Liver (tissue), 9 donors: ENCODE data around the gene PTPRC. TPM values are rescaled to one million over a fixed set of nuclear protein-coding genes. Genes with fewer than 3 reads are reported as not detected.

Experiments used
- DNase-seq: peaks from one replicate; pipeline ENCODE4 v3.0.0-alpha.2; 2017; ENCODE audit warnings: low spot score
- H3K27ac ChIP-seq, 2 donors: one replicate each; pipeline ENCODE4 v1.7.0; 2013; ENCODE audit warnings: inconsistent platforms in 2 of 2, low read length in 2 of 2, control low read depth in 1 of 2, low read depth in 1 of 2, mild to moderate bottlenecking in 1 of 2
- H3K27me3 ChIP-seq, 4 donors: one replicate each; pipeline versions ENCODE4 v1.6.1 to v1.7.0; 2013; ENCODE audit warnings: low read length in 3 of 4, inconsistent platforms in 1 of 4, mild to moderate bottlenecking in 1 of 4, moderate library complexity in 1 of 4; ENCODE audit not compliant: control insufficient read depth in 4 of 4, insufficient read depth in 4 of 4
- H3K36me3 ChIP-seq, 4 donors: one replicate each; pipeline versions ENCODE4 v1.6.1 to v1.7.0; 2013; ENCODE audit warnings: low read length in 3 of 4, mild to moderate bottlenecking in 3 of 4, low read depth in 1 of 4, moderate library complexity in 1 of 4; ENCODE audit not compliant: control insufficient read depth in 4 of 4, insufficient read depth in 3 of 4
- H3K4me1 ChIP-seq, 4 donors: one replicate each; pipeline versions ENCODE4 v1.6.1 to v1.7.0; 2013; ENCODE audit warnings: low read length in 3 of 4, mild to moderate bottlenecking in 3 of 4, moderate library complexity in 1 of 4; ENCODE audit not compliant: control insufficient read depth in 4 of 4, insufficient read depth in 4 of 4
- H3K4me3 ChIP-seq, 3 donors: one replicate each; pipeline versions ENCODE4 v1.6.1 to v1.7.0; 2013; ENCODE audit warnings: low read length in 3 of 3, control low read depth in 1 of 3, low read depth in 1 of 3, mild to moderate bottlenecking in 1 of 3
- H3K9ac ChIP-seq, 2 donors: one replicate each; pipeline ENCODE4 v1.7.0; 2013; ENCODE audit warnings: low read length in 2 of 2, mild to moderate bottlenecking in 2 of 2, moderate library complexity in 2 of 2, control low read depth in 1 of 2, low read depth in 1 of 2
- H3K9me3 ChIP-seq, 4 donors: one replicate each; pipeline versions ENCODE4 v1.6.1 to v1.7.0; 2013; ENCODE audit warnings: low read length in 3 of 4; ENCODE audit not compliant: control insufficient read depth in 4 of 4
- EGR1 ChIP-seq, 2 donors: IDR thresholded peaks; 2 replicates each; pipeline ENCODE4 v1.6.1; 2016 to 2018; ENCODE audit warnings: antibody characterized with exemption in 2 of 2, low read depth in 2 of 2
- FOXA1 ChIP-seq: IDR thresholded peaks from 2 replicates; pipeline ENCODE4 v1.6.1; 2016; ENCODE audit warnings: antibody characterized with exemption
- FOXA2 ChIP-seq: IDR thresholded peaks from 2 replicates; pipeline ENCODE4 v1.6.1; 2016; ENCODE audit warnings: antibody characterized with exemption
- GABPA ChIP-seq, 2 donors: IDR thresholded peaks in 1 of 2; conservative IDR thresholded peaks in 1 of 2; 2 replicates each; pipeline ENCODE4 v1.6.1; 2016; ENCODE audit warnings: antibody characterized with exemption in 2 of 2, mild to moderate bottlenecking in 1 of 2, moderate library complexity in 1 of 2
- HNF4A ChIP-seq, 2 donors: conservative IDR thresholded peaks; 2 replicates each; pipeline ENCODE4 v1.6.1; 2016; ENCODE audit warnings: antibody characterized with exemption in 2 of 2, mild to moderate bottlenecking in 2 of 2
- HNF4G ChIP-seq: IDR thresholded peaks from 2 replicates; pipeline ENCODE4 v1.6.1; 2016; ENCODE audit warnings: antibody characterized with exemption
- JUND ChIP-seq, 2 donors: IDR thresholded peaks; 2 replicates each; pipeline ENCODE4 v1.6.1; 2016; ENCODE audit warnings: antibody characterized with exemption in 2 of 2
- NR2F2 ChIP-seq: IDR thresholded peaks from 2 replicates; pipeline ENCODE4 v1.6.1; 2016; ENCODE audit warnings: antibody characterized with exemption
- RAD21 ChIP-seq, 2 donors: IDR thresholded peaks; 2 replicates each; pipeline ENCODE4 v1.6.1; 2016; ENCODE audit warnings: antibody characterized with exemption in 2 of 2, mild to moderate bottlenecking in 2 of 2
- RXRA ChIP-seq, 2 donors: IDR thresholded peaks; 2 replicates each; pipeline ENCODE4 v1.6.1; 2017 to 2018; ENCODE audit warnings: antibody characterized with exemption in 2 of 2, mild to moderate bottlenecking in 1 of 2
- SP1 ChIP-seq: IDR thresholded peaks from 2 replicates; pipeline ENCODE4 v1.6.1; 2018; ENCODE audit warnings: antibody characterized with exemption, mild to moderate bottlenecking
- TAF1 ChIP-seq: conservative IDR thresholded peaks from 2 replicates; pipeline ENCODE4 v1.6.1; 2016; ENCODE audit warnings: antibody characterized with exemption, mild to moderate bottlenecking
- YY1 ChIP-seq: IDR thresholded peaks from 2 replicates; pipeline ENCODE4 v1.6.1; 2016; ENCODE audit warnings: antibody characterized with exemption, mild to moderate bottlenecking
- polyA plus RNA-seq, 2 donors: library from polyadenylated mRNA; stranded (reverse) in 1 of 2; unstranded in 1 of 2; fragments of 200-250 nt in 1 of 2; fragments of >200 nt in 1 of 2; fragmentation: Nextera tagmentation in 1 of 2; extraction: Ambion mirVana in 1 of 2; gene quantifications; one replicate each; pipeline versions ENCODE4 v1.2.1 to v1.2.3, GENCODE V29; 2013 to 2015
- total RNA-seq, 2 donors: library from RNA; depleted of rRNA; stranded (reverse); fragments of >200 nt; gene quantifications; one replicate each; pipeline ENCODE4 v1.2.3, GENCODE V29; 2014
- TF ChIP-seq, protein P1 (sequence below): fragments of 150-350 bp; IDR thresholded peaks from 2 replicates; pipeline ENCODE4 v1.5.1; 2017; ENCODE audit warnings: improper control_type of control experiment, low read depth, low read length; ENCODE audit not compliant: missing input control
- TF ChIP-seq, protein P2 (sequence below): IDR thresholded peaks from 2 replicates; pipeline ENCODE4 v1.6.1; 2016; ENCODE audit warnings: antibody characterized with exemption
- TF ChIP-seq, protein P3 (sequence below): IDR thresholded peaks from 2 replicates; pipeline ENCODE4 v1.6.1; 2016; ENCODE audit warnings: antibody characterized with exemption, mild to moderate bottlenecking
- TF ChIP-seq, protein P4 (sequence below): IDR thresholded peaks from 2 replicates; pipeline ENCODE4 v1.6.1; 2016; ENCODE audit warnings: antibody characterized with exemption
- TF ChIP-seq, protein P5 (sequence below): IDR thresholded peaks from 2 replicates; pipeline ENCODE4 v1.6.1; 2016; ENCODE audit warnings: antibody characterized with exemption
- donor health status: healthy.
- donor health status: healthy.
- donor health status: healthy.
- donor health status: healthy.
- donor health status: healthy.

PTPRC gene
- total and polyA plus RNA-seq, 4 donors, result 5.8 to 34.1 (median 16.2) TPM

DNA sequence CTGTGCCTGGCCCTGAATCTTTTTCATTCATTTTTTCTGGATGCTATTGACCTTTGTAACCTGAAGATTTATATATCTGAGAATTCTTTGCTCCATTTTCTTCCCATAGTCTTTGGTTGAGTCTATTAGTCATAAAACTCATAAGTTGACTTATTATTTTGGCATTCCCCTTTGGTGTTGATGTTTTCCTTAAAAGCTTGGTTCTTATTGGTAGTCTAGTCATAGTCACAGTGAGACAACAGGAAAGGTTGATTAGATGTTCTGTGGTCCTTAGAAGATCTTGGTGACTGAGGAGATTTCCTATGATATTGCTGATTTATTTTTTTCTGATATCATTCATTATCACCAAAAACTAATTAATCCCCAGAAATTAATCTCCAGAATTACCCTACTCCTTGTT lies 86.2 kb downstream of the PTPRC start:
- Histone ChIP-seq H3K4me3 (no peak overlapping the region), H3K9ac (no peak overlapping the region), H3K27me3 (no peaks in the 10 kb centered on the region), H3K27ac (no peak overlapping the region), H3K4me1 (no peaks in the 10 kb centered on the region), H3K36me3 (peaks cover 0 to 2% (median 0%) of the 10 kb centered on the region in 4 donors), H3K9me3 (no peaks in the 10 kb centered on the region)
- DNase-seq, result no peak
- no peak for TF ChIP-seq JUND (IDR thresholded peaks at IDR 0.05)
- TF ChIP-seq, protein P1, sequence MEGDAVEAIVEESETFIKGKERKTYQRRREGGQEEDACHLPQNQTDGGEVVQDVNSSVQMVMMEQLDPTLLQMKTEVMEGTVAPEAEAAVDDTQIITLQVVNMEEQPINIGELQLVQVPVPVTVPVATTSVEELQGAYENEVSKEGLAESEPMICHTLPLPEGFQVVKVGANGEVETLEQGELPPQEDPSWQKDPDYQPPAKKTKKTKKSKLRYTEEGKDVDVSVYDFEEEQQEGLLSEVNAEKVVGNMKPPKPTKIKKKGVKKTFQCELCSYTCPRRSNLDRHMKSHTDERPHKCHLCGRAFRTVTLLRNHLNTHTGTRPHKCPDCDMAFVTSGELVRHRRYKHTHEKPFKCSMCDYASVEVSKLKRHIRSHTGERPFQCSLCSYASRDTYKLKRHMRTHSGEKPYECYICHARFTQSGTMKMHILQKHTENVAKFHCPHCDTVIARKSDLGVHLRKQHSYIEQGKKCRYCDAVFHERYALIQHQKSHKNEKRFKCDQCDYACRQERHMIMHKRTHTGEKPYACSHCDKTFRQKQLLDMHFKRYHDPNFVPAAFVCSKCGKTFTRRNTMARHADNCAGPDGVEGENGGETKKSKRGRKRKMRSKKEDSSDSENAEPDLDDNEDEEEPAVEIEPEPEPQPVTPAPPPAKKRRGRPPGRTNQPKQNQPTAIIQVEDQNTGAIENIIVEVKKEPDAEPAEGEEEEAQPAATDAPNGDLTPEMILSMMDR, result no peak

DNA sequence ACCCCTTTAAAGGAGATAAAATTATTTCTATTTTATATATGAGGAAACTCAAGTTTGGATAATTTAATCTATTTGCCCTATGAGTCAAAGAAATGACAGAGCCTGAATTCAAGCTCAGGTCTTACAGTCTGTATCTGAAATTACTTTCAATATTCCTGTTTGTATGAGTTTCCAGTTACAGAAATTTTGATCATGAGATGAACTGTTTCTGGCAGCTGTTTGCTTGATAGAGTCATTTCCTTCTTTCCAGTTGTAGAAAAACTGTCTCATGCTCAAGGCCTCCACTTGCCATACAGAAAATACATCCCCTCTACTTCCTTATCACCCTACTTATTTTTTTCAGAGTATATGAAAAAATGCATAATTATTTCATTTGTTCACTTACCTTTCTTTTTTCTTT lies 87.6 kb downstream of the PTPRC start:
- H3K27ac ChIP-seq, result no peak overlapping the region
- H3K36me3 ChIP-seq, result peaks cover 0 to 2% (median 0%) of the 10 kb centered on the region in 4 donors
- no peak overlapping the region for H3K9ac ChIP-seq
- no peaks in the 10 kb centered on the region for H3K27me3 ChIP-seq
- TF ChIP-seq, protein P2, sequence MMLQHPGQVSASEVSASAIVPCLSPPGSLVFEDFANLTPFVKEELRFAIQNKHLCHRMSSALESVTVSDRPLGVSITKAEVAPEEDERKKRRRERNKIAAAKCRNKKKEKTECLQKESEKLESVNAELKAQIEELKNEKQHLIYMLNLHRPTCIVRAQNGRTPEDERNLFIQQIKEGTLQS, result no peak
- TF ChIP-seq TAF1 (no peak), RAD21 (IDR thresholded peaks at IDR 0.05) (no peak), YY1 (no peak), FOXA2 (no peak), GABPA (IDR thresholded peaks at IDR 0.05 in 1 of 2, conservative IDR thresholded peaks at IDR 0.05 in 1 of 2) (no peak), NR2F2 (no peak), FOXA1 (no peak), JUND (IDR thresholded peaks at IDR 0.05) (no peak), HNF4A (conservative IDR thresholded peaks at IDR 0.05) (no peak), EGR1 (IDR thresholded peaks at IDR 0.05; ENCODE audit: low read depth in 2 of 2) (no peak), RXRA (IDR thresholded peaks at IDR 0.05) (no peak), SP1 (no peak), HNF4G (no peak)
- TF ChIP-seq, protein P1, result no peak
- TF ChIP-seq, protein P3, sequence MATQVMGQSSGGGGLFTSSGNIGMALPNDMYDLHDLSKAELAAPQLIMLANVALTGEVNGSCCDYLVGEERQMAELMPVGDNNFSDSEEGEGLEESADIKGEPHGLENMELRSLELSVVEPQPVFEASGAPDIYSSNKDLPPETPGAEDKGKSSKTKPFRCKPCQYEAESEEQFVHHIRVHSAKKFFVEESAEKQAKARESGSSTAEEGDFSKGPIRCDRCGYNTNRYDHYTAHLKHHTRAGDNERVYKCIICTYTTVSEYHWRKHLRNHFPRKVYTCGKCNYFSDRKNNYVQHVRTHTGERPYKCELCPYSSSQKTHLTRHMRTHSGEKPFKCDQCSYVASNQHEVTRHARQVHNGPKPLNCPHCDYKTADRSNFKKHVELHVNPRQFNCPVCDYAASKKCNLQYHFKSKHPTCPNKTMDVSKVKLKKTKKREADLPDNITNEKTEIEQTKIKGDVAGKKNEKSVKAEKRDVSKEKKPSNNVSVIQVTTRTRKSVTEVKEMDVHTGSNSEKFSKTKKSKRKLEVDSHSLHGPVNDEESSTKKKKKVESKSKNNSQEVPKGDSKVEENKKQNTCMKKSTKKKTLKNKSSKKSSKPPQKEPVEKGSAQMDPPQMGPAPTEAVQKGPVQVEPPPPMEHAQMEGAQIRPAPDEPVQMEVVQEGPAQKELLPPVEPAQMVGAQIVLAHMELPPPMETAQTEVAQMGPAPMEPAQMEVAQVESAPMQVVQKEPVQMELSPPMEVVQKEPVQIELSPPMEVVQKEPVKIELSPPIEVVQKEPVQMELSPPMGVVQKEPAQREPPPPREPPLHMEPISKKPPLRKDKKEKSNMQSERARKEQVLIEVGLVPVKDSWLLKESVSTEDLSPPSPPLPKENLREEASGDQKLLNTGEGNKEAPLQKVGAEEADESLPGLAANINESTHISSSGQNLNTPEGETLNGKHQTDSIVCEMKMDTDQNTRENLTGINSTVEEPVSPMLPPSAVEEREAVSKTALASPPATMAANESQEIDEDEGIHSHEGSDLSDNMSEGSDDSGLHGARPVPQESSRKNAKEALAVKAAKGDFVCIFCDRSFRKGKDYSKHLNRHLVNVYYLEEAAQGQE, result no peak
- TF ChIP-seq, protein P4, sequence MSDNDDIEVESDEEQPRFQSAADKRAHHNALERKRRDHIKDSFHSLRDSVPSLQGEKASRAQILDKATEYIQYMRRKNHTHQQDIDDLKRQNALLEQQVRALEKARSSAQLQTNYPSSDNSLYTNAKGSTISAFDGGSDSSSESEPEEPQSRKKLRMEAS, result no peak
- TF ChIP-seq, protein P5, sequence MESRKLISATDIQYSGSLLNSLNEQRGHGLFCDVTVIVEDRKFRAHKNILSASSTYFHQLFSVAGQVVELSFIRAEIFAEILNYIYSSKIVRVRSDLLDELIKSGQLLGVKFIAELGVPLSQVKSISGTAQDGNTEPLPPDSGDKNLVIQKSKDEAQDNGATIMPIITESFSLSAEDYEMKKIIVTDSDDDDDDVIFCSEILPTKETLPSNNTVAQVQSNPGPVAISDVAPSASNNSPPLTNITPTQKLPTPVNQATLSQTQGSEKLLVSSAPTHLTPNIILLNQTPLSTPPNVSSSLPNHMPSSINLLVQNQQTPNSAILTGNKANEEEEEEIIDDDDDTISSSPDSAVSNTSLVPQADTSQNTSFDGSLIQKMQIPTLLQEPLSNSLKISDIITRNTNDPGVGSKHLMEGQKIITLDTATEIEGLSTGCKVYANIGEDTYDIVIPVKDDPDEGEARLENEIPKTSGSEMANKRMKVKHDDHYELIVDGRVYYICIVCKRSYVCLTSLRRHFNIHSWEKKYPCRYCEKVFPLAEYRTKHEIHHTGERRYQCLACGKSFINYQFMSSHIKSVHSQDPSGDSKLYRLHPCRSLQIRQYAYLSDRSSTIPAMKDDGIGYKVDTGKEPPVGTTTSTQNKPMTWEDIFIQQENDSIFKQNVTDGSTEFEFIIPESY, result no peak
- H3K9me3 ChIP-seq, result no peaks in the 10 kb centered on the region
- no peak for DNase-seq
- no peaks in the 10 kb centered on the region for H3K4me1 ChIP-seq
- H3K4me3 ChIP-seq, result no peak overlapping the region
